Measurements from ENCODE around the gene FKBP1A. TPM values are rescaled to one million over a fixed set of nuclear protein-coding genes. Genes with fewer than 3 reads are reported as not detected.

FKBP1A gene
- polyA plus RNA-seq, 12 donors: 235 to 628 (median 298) TPM

GRCh38 chr20:1335961-1336698, 56.7 kb downstream of the FKBP1A start:
- DNase-seq: no peak

DNA sequence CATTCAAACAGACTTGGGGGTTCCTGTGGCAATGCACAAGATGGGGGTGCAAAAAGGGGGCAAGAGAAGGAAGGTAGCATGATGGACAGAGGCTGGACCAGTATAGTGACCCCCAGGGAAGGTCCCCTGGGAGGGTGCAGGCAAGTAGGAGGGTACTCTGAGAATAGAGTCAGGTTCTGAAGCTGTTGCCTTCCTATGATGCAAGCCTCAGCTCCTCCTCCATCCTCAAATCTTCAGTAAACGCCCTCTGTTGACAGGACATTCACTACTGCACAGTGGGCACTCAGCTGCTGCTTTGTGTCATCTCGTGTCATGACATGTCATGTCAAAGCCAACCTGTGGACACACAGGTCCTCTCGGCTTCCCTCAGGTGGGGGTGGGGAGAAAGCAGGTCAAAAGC, 58.1 kb downstream of the FKBP1A start:
- DNase-seq: no peak

- no peak for DNase-seq
Measured at GRCh38 chr20:1334370-1334731, 58.5 kb downstream of the FKBP1A start.

DNA sequence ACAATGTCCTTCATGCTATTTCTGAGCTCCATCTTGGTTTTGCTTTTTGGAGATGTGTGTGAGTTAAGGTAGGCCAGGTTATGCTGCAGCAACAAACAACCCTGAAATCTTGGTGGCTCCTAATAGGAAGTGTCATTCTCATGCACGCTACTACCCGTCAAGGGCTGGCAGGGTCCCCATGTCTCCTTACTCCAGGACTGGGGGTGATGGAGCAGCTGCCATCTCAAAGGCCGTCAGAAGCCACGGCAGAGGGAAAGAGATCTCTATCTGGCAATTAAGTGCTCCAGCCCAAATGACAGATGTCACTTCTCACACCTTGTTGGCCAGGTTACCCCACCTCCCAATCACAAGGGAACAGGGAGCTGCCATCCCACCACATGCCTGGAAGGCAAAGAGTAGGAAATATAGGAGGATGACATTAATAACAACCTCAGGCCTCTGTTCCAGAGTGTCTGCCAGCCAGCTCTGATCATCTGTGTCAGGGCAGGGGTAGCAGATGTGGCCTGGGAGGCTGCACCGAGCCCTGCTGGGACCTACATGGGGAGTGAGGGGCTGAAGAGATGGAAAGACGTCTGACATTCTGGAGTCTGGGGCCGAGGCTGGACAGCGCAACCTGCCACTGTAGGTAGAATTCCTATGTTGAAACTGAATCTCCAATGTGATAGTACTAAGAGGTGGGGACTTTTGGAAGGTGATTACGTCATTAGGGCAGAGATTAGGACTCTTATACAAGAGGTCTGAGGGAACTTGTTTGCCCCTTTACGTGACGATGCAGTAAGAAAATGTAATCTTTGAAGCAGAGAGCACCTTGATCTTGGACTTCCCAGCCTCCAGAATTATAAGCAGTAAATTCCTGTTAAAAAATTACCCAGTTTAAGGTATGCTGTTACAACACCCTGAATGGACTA, 59.1 kb downstream of the FKBP1A start:
- DNase-seq: no peak

DNA sequence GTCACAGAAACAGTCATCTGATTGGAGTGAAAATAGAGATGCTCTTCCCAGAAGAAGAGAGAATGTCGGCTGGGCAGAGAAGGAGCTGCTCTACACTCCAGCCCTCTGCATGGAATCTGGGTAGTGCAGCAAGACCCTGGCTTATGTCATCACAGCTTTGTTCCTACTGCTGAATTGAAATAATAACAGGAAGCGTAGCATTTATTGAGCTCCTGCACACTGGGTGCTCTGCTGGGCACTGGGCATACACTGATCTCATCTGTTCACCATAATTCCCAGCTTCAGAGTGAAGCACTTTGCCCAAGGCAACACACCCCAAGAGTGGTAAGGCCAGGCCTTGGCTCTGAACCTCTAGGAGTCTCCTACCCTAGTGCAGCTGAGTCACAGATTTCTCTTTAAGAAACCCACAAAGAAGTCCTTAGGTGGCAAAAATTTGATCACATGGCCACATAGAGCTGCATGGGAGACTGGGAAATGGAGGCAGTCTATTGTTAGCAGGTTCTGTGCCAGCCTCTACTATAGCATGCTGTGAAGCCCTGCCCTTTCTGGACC, 60.0 kb downstream of the FKBP1A start:
- no peak for DNase-seq

DNA sequence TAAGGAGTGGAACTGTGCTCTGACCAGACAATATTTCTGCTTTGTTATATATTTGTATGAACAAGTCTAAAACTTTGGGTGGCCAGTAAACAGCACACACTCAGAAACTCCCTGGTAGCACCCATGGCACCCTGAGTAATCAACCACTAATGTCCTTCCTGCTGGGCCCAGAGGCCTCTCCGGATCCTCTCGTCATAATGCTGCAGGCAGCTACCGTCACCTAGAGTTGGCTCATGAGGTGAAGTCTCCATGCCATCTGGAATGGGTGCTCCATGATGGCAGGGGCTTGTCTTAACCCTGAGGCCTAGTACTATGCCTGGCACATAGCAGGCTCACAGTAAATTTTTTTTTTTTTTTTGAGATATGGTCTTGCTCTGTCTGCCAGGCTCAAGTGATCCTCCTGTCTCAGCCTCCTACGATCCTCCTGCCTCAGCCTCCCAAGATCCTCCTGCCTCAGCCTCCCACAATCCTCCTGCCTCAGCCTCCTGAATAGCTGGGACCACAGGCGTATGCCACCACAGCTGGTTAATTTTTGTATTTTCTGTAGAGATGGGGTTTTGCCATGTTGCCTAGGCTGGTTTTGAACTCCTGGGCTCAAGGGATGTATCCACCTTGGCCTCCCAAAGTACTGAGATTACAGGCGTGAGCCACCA, 60.9 kb downstream of the FKBP1A start:
- DNase-seq: no peak

DNA sequence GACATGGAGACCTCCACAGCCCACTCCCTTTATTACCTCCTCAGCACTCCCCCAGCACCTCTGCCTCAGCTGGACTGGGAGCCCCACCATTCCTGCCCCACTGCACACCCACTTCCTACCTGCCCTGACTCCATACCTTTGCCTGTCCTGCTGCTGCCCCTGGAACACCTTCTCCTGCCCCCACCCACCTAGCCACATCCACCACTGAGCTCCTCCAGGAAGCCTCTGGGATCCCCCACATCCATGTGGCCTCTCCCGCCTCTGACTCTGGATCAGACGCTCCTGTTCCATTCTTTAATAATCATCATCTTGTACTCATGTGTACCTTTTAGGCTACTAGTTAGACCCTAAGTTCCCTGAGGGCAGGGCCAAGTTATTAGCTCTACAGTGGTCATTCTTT, 61.8 kb downstream of the FKBP1A start:
- no peak for DNase-seq

- DNase-seq: no peak
Measured at GRCh38 chr20:1330075-1330830, 62.6 kb downstream of the FKBP1A start.

- DNase-seq: no peak
Measured at GRCh38 chr20:1328680-1329330, 64.0 kb downstream of the FKBP1A start, which contains the start of gene SDCBP2. SDCBP2 (minus strand) TSS chr20:1329139; CDS start chr20:1320416, 8,723 bp downstream.

DNA sequence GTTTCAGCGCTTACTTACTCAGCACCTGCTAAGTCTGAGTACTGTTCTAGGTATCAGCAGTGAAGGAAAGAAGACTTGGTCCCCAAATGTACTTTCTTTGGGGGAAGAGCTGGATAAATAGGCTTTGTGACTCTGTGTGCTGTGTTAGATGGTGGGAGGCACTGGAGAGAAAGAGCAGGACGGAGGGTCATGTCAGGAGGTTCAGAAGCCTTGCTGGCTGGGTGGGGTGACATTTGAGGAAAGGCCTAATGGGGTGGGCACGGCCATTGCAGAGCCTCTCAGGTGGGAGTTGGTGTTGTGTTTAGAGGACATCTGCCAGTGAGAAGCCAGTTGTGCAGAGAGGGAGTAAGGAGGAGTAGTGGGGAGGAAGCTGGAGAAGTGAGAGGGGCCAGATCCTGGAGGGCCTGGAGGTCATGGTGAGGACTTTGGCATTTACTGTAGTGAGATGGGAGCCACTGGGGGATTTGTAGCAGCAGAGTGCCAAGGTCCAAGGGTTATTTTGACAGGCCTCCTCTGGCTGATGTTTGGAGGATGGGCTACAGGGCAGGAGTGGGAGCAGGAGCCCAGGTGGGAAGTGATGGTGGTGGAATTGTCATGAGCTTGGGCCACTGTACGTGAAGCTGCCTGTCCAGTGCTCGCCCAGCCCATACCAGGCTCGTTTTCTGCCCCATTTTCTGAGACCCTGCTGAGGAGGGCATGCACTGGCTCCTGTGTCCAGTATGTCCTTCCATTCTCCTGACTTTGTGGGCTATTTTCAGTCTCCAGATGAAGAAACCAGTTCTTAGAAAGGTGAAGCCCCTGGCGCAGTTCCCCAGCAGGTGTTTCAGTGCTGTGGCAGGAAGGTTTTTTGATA, 64.8 kb downstream of the FKBP1A start:
- no peak for DNase-seq

- no peak for DNase-seq
Measured at GRCh38 chr20:1327241-1327653, 65.6 kb downstream of the FKBP1A start.

DNA sequence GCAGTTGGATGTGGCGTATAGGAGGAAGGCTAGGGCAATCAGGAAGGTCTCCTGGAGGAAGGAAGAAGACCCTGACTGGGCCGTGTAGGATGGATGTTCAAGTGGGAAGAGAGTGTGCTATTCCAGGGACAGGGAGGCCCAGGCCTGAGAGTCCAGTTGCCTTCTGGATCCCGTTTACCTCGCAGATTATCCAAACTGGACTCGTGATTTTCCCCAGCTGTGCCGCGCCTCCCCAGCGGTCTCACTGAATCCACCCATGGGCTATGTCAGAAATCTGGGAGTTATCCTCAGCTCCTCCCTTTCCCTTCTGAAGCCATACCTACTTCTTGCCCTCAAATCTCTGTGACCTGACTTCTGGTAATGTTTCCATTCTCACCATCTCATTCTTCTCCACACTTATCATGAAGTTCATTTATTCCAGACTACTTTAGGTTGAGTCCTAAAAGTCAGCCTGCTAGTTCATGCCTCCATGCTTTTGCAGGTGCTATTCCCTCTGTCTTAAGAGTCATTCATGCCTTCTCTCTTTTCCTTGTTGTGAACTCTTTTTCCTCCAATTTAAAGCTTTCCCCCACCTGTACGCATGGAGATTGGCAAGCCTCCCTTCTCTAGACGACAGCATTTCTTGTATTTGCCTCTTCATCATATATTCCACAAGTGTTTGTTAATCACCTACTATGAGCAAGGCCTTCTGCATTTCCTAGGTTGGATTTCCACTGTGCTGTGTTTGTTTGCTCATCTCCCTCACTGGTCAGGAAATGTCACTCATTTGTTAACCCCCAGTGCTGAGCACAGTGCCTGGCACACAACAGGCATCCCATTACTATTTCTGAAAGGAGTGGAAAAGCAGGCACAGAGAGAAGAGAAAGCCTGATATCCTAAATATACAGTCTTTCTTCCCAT, 66.6 kb downstream of the FKBP1A start:
- no peak for DNase-seq

GRCh38 chr20:1325173-1326030, 67.5 kb downstream of the FKBP1A start:
- DNase-seq: peak; percentile 97

GRCh38 chr20:1324598-1325172, 68.2 kb downstream of the FKBP1A start:
- DNase-seq: no peak

GRCh38 chr20:1323830-1324597, 68.8 kb downstream of the FKBP1A start:
- DNase-seq: no peak

DNA sequence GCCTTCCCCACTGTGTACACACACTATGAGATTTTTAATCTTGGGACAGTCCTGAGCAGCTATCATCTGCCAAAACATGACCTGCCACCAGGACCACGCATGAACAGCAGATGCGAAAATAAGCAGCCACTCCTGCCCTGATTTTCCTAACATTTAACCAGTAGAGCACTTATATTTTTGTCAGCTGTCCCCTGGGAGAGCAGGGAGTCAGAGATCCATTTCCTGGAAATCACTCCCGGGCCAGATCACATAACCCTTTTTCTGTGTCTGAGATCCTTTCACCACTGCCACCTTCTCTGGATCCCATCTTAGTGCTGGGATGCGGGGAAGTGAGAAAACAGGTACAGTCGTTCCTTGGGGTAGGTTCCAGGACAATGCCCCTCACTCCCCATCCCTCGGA, 69.6 kb downstream of the FKBP1A start:
- DNase-seq: no peak

All from muscle of arm (tissue), 12 donors.